C4-2B (cell line): ENCODE results near the gene GPR6.

ENCODE experiments used
- ZFX ChIP-seq: fragments of 450-650 bp; IDR thresholded peaks from 2 replicates; pipeline ENCODE4 v1.6.1; 2017
- TF ChIP-seq, protein P1 (sequence below): fragments of 450-650 bp; conservative IDR thresholded peaks from 2 replicates; pipeline ENCODE4 v1.5.1; 2017; ENCODE audit warnings: mild to moderate bottlenecking

DNA sequence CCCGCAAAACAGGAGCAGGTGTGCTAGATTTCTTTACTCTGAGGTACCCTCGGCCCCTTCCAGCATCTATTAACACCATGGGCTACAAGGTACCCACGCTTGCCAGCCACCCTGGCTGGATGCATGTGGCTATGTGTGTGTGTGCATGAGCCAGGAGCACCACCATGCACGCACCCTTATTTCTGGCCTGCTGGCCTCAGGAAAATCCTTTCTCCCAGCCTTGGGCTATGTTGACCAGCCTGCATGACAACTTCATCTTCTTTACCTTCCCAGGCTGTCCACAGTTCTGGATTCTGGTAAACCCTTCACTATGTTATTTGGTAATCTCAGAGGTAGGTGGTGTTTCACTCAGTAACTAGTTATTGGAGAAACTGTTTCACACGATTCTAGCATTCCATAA, 40.4 kb downstream of the GPR6 start:
- TF ChIP-seq, protein P1, sequence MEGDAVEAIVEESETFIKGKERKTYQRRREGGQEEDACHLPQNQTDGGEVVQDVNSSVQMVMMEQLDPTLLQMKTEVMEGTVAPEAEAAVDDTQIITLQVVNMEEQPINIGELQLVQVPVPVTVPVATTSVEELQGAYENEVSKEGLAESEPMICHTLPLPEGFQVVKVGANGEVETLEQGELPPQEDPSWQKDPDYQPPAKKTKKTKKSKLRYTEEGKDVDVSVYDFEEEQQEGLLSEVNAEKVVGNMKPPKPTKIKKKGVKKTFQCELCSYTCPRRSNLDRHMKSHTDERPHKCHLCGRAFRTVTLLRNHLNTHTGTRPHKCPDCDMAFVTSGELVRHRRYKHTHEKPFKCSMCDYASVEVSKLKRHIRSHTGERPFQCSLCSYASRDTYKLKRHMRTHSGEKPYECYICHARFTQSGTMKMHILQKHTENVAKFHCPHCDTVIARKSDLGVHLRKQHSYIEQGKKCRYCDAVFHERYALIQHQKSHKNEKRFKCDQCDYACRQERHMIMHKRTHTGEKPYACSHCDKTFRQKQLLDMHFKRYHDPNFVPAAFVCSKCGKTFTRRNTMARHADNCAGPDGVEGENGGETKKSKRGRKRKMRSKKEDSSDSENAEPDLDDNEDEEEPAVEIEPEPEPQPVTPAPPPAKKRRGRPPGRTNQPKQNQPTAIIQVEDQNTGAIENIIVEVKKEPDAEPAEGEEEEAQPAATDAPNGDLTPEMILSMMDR: no peak
- TF ChIP-seq ZFX: no peak
